ENCODE results near the gene MGAT1. TPM values are rescaled to one million over a fixed set of nuclear protein-coding genes. Genes with fewer than 3 reads are reported as not detected.
A peak's percentile ranks its signal among the peaks of the same experiment; 100 is the strongest.
"Not testable (repeated sequence)": the region's sequence is repeated elsewhere in the genome, so short reads cannot be mapped to it uniquely, and the experiment has no call there.

MGAT1 gene
- polyA plus RNA-seq, 2 of the 4 experiments (the other 2 are of a cell fraction) = 53.0 to 61.8 TPM

- TF ChIP-seq SREBF2 (IDR thresholded peaks at IDR 0.05) = no peak
- TF ChIP-seq RNF2 (IDR thresholded peaks at IDR 0.05; ENCODE audit: borderline replicate concordance, low read depth) = no peak
- no peak for TF ChIP-seq REST (IDR thresholded peaks at IDR 0.05)
- no peak for TF ChIP-seq RFX5 (IDR thresholded peaks at IDR 0.05)
- no peak for TF ChIP-seq NFE2L2 (conservative IDR thresholded peaks at IDR 0.05; ENCODE audit: low read length)
- no peak for TF ChIP-seq RCOR1 (IDR thresholded peaks at IDR 0.05; ENCODE audit: low read depth, low read length)
- TF ChIP-seq ESRRA (IDR thresholded peaks at IDR 0.05; ENCODE audit: borderline replicate concordance, low read length) = no peak
Measured at GRCh38 chr5:180790524-180790923, 12.1 kb downstream of the MGAT1 start (continued).

- Histone ChIP-seq H3K4me3 (no peak overlapping the region), H3K27ac (no peak overlapping the region), H3K4me2 (no peak overlapping the region), H3K4me1 (peaks cover 11% of the 10 kb centered on the region), H3K9me3 (no peaks in the 10 kb centered on the region)
- FAIRE-seq (no peak), DNase-seq (ENCODE audit: low read depth in 1 of 2, low spot score in 1 of 2) (peak in 1 of 2 experiments; percentile 64), ATAC-seq (peak; percentile 42 to 75)
- TF ChIP-seq RAD21 (conservative IDR thresholded peaks at IDR 0.05 in 1 of 2, IDR thresholded peaks at IDR 0.05 in 1 of 2) (0 out of 5 replicates have a peak, but pooled peaks of 1 of the 2 experiments have one; percentile 4), CHD2 (IDR thresholded peaks at IDR 0.05; ENCODE audit: low read length, partially characterized antibody) (no peak), CTCF (IDR thresholded peaks at IDR 0.05) (0 out of 3 replicates have a peak, but pooled peaks have one; percentile 13), MAZ (IDR thresholded peaks at IDR 0.05; ENCODE audit: borderline replicate concordance, low read depth, low read length) (no peak)
- ChIA-PET POLR2A (no interaction called here), CTCF (interaction anchor here (0.7 to 2.2 kb wide), 3 partner anchors 10 to 79 kb away, joined by 3 to 9 read pairs (median 3); no protein-coding TSS in a partner anchor)
- WGBS (ENCODE audit: missing lambda C conversion rate) = 80% methylated on average over 8 of the region's 8 CpGs
Measured at GRCh38 chr5:180790020-180790419, 12.6 kb downstream of the MGAT1 start.

- not testable (repeated sequence) for DNase-seq (ENCODE audit: low read depth in 1 of 2, low spot score in 1 of 2); FAIRE-seq; H3K9me3 ChIP-seq
Measured at GRCh38 chr5:180788651-180789410, 13.8 kb downstream of the MGAT1 start.

GRCh38 chr5:180787711-180788431 lies 14.7 kb downstream of the MGAT1 start:
- ChIA-PET POLR2A (no interaction called here), CTCF (interaction anchor here (1.2 to 2.2 kb wide), 3 partner anchors 27 to 81 kb away, joined by 3 to 9 read pairs (median 3); no protein-coding TSS in a partner anchor)
- no peak overlapping the region for H3K4me2 ChIP-seq
- no peak overlapping the region for H3K27ac ChIP-seq
- FAIRE-seq (no peak), DNase-seq (ENCODE audit: low read depth in 1 of 2, low spot score in 1 of 2) (no peak), ATAC-seq (no peak)
- no peaks in the 10 kb centered on the region for H3K9me3 ChIP-seq
- WGBS (ENCODE audit: missing lambda C conversion rate) = 87% methylated on average over 20 of the region's 20 CpGs
- peaks cover 15% of the 10 kb centered on the region for H3K4me1 ChIP-seq
- no peak overlapping the region for H3K4me3 ChIP-seq
- TF ChIP-seq HOXB5 (CRISPR knock-in tag; IDR thresholded peaks at IDR 0.05) = no peak
- TF ChIP-seq HMGXB4 (CRISPR knock-in tag; IDR thresholded peaks at IDR 0.05; ENCODE audit: borderline replicate concordance) = no peak
- no peak for TF ChIP-seq ELK1 (IDR thresholded peaks at IDR 0.05; ENCODE audit: low read depth, low read length)
- TF ChIP-seq USF2 (IDR thresholded peaks at IDR 0.05) = no peak
- TF ChIP-seq BHLHE40 (IDR thresholded peaks at IDR 0.05; ENCODE audit: low read depth, low read length) = no peak
- no peak for TF ChIP-seq MYC (IDR thresholded peaks at IDR 0.05; ENCODE audit: borderline replicate concordance, low read length)
- no peak for TF ChIP-seq MAFK (IDR thresholded peaks at IDR 0.05; ENCODE audit: partially characterized antibody)
- no peak for TF ChIP-seq RAD21 (conservative IDR thresholded peaks at IDR 0.05 in 1 of 2, IDR thresholded peaks at IDR 0.05 in 1 of 2)

More at GRCh38 chr5:180788651-180789410, 13.8 kb downstream of the MGAT1 start:
- 96% methylated on average over 19 of the region's 19 CpGs for WGBS (ENCODE audit: missing lambda C conversion rate)
- CTCF ChIA-PET, POLR2A ChIA-PET, ATAC-seq, H3K27ac ChIP-seq, H3K4me3 ChIP-seq, H3K4me2 ChIP-seq: not testable (repeated sequence)
- H3K4me1 ChIP-seq = peaks cover 15% of the 10 kb centered on the region

All from A549 (cell line).